Raji (cell line): Measurements from ENCODE around the gene ONECUT3.

Experiments
- POLR2A ChIP-seq: IDR thresholded peaks from 2 replicates; pipeline ENCODE4 v1.6.1; 2011; ENCODE audit warnings: low read depth, low read length, control low read depth; ENCODE audit not compliant: insufficient read depth

The ONECUT3 gene

DNA sequence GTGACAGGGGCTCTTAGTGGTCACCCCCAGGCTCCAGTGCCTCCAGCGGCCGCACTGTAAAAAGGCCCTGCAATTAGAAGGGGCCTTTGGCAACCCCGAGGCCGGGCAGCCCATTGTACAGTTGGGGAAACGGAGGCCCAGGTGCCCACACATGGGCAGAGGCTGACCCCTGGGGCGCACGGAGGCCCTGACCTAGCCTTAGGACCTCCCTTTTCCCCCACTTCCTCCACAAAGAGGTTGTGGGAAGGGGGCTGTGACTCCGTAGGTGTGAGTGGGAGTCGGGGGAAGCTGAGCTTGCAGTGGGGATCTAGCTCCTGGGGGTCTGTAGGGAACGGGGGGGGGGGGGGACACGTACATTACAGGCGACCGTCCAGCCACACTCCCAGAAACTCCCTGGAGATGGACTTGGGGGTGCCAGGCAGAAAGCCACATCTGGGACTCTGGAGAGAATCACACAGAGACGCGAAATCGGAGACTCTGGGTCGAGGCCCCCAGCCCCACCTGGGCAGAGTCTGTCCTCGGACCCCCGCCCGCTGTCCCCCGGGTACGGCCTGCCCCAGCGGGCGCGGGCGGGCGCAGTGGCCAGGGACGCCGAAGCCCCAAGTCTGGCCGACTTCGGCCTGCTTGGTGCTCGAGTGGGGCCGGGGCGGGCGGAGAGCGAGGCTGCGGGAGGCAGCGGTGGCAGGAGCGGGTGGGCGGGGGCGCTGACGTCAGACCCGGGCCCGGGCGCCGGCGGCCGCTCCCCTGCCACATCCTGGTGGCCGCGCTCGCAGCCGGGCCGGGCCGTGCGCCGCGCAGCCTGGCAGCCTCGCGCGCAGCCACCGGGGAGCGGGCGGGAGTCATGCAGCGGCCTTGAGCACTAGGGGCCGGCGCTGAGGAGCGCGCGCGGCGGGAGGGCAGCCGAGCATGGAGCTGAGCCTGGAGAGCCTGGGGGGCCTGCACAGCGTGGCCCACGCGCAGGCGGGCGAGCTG, at the start of gene ONECUT3:
TSS of gene ONECUT3 (plus strand) at position 750 of the 972 bp plus-strand sequence. CDS start at position 907, 157 bp downstream.
- TF ChIP-seq POLR2A, result no peak

GRCh38 chr19:1704339-1704738, 49.0 kb upstream of the ONECUT3 start:
- no peak for TF ChIP-seq POLR2A

- TF ChIP-seq POLR2A, result no peak
Measured at GRCh38 chr19:1705367-1705766, 47.9 kb upstream of the ONECUT3 start.

GRCh38 chr19:1707240-1707639, 46.1 kb upstream of the ONECUT3 start:
- no peak for TF ChIP-seq POLR2A

GRCh38 chr19:1713170-1713569, 40.1 kb upstream of the ONECUT3 start:
- no peak for TF ChIP-seq POLR2A

DNA sequence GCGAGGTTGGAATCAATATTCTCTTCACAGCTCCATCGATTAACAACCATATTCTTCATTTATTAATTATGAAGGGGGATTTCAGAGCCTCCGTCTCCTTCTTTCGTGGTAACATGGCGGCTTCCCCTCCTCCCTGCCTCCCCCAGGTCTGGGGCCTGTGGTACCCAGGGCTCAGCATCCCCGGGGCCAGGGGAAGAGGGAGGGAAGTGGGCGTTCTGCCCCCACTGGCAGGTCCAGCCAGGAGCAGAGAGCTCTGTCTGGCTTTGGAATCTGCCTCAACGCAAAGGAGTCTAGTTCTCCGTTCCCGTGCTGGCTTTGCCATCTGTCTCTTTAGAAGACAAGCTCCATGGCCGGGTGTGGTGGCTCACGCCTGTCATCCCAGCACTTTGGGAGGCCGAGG, 37.8 kb upstream of the ONECUT3 start:
- no peak for TF ChIP-seq POLR2A

DNA sequence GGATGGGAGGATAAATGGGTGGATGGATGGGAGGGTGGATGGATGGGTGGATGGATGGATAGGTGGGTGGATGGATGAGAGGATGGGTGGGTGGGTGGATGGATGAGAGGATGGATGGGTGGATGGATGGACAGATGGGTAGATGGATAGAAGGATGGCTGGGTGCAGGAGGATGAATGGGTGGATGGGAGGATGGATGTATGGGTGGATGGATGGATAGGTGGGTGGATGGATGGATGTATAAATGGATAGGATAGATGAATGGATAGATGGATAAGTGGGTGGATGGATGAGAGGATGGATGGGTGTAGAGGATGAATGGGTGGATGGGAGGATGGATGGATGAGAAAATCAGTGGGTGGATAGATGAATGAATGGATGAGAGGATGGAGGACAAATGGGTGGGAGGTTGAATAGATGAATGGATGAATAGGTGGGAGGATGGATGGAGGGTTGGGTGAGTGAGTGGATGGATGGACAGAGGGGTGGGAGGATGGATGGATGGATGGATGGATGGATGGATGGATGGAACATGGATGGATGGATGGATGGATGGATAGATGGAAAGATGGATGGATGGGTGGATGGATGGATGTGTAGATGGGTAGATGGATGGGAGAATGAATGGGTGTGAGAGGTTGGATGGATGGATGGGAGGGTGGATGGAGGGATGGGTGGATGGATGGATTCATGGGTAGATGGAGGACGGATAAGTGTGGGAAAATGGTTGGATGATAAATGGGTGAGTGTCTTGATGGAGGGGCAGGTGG, 35.9 kb upstream of the ONECUT3 start:
- TF ChIP-seq POLR2A, result no peak

GRCh38 chr19:1717970-1718264, 35.4 kb upstream of the ONECUT3 start:
- no peak for TF ChIP-seq POLR2A

- no peak for TF ChIP-seq POLR2A
Measured at GRCh38 chr19:1718420-1719291, 34.6 kb upstream of the ONECUT3 start.

- no peak for TF ChIP-seq POLR2A
Measured at GRCh38 chr19:1719519-1719918, 33.8 kb upstream of the ONECUT3 start.

- TF ChIP-seq POLR2A, result no peak
Measured at GRCh38 chr19:1720237-1720636, 33.1 kb upstream of the ONECUT3 start.

- no peak for TF ChIP-seq POLR2A
Measured at GRCh38 chr19:1725100-1726064, 27.9 kb upstream of the ONECUT3 start.

DNA sequence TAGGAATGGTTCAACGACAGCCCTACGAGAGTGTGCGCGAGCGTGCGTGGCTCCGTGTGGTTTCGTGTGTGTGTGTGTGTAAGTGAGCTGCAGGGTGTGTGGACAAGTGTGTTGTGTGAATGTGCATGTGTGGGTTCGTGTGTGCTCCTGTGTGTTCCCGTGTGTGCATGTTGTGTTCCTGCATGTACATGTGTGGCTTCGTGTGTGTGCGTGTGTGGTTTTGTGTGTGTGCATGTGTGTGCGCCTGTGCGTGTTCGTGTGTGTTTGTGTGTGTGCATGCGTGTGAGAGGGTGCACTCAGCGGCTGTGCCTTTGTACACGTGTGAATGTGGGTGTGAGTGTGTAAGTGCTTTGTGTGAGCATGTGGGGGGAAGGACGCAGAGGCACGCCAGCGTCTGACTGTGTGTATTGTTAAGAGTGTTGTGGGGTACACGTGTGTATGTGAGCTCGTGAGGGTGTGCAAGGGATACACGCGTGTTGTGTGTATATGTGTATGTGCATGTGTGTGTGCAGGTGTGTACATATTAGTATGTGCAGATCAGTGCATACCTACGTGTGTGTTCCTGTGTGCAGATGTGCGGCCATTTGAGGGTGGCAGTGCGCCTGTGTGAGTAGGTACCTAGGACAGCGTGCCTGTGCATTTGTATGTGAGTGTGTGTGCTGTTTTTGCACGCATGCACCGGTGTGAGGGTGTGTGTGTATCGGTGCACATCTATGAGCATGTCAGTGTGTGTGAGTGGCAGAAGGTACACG, 24.3 kb upstream of the ONECUT3 start:
- no peak for TF ChIP-seq POLR2A

GRCh38 chr19:1729568-1729925, 23.8 kb upstream of the ONECUT3 start:
- TF ChIP-seq POLR2A, result no peak

- no peak for TF ChIP-seq POLR2A
Measured at GRCh38 chr19:1730157-1730556, 23.1 kb upstream of the ONECUT3 start.
